Measurements from ENCODE around the gene PDSS2. TPM values are rescaled to one million over a fixed set of nuclear protein-coding genes. Genes with fewer than 3 reads are reported as not detected.
A peak's percentile ranks its signal among the peaks of the same experiment; 100 is the strongest.
"Not testable (repeated sequence)": the region's sequence is repeated elsewhere in the genome, so short reads cannot be mapped to it uniquely, and the experiment has no call there.

The PDSS2 gene
- total RNA-seq, 1 experiment from 2014 or later = 16.3 TPM

DNA sequence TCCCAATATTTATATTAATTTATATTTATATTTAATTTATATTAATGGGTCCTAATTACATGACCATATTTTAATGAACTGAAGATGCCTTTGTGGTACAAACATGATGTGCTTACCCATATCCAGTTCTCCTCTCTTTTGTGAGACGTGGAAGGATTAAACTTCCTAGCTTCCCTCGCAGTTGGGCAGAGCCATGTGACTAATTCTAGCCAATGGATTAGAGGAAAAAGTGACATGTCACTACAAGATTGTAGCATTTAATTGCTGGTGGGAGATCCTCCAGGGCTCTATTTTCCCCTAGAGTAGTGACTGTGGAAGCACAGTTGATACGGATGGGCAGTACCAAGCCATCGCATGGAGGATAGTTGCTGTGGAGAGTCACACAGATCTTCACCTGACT lies 25.8 kb upstream of the PDSS2 start:
- no peak overlapping the region for H3K4me3 ChIP-seq (ENCODE audit: low read length)

DNA sequence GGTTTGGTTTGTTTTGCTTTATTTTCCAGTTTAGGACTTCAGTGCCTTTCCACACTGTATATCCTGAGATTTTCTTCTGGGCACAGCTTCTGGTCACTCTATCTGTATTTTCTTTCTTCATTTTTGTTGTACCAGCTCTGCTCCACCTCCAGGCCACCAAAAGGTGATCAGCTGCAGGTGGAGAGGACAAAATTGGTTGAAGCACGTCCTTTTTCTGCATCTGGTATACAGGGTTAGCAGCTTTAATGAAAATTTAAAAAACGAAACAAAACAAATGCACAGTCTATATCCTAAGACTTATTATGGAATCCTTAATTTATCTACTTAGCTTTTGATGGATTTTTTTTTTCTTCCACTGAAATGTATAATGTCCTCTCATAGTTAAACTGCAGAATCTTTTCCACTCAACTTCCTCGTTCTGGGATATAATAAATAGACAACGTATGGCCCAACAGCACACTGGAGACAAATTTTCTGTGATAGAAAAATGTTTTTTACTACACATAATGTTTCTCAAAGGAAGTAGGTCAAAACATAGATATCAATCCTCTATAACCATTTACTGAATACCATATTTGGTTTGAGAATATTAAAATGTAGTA lies 19.8 kb upstream of the PDSS2 start:
- no peak overlapping the region for H2AFZ ChIP-seq (ENCODE audit: low read length)
- no peak overlapping the region for H3K27ac ChIP-seq (ENCODE audit: low read length)
- H3K36me3 ChIP-seq (ENCODE audit: insufficient read depth, low read length) = no peaks in the 10 kb centered on the region
- no peaks in the 10 kb centered on the region for H4K20me1 ChIP-seq (ENCODE audit: insufficient read depth, low read depth, low read length)
- H3K9ac ChIP-seq (ENCODE audit: low read length) = no peak overlapping the region
- H3K79me2 ChIP-seq (ENCODE audit: low read length) = no peaks in the 10 kb centered on the region
- no peaks in the 10 kb centered on the region for H3K9me3 ChIP-seq (ENCODE audit: low read length)
- H3K4me3 ChIP-seq (ENCODE audit: low read length) = no peak overlapping the region
- H3K27me3 ChIP-seq (ENCODE audit: low read length) = no peaks in the 10 kb centered on the region
- no peak for DNase-seq
- H3K9me2 ChIP-seq (replicated peaks; ENCODE audit: insufficient read depth, low read length) = no peaks in the 10 kb centered on the region
- H3K4me1 ChIP-seq (ENCODE audit: low read length) = peaks cover 5% of the 10 kb centered on the region
- no peak overlapping the region for H3K4me2 ChIP-seq (ENCODE audit: low read depth, low read length, poor library complexity, severe bottlenecking)

More for the DNA sequence above, 25.8 kb upstream of the PDSS2 start:
- Histone ChIP-seq H3K27ac (ENCODE audit: low read length) (no peak overlapping the region), H3K36me3 (ENCODE audit: insufficient read depth, low read length) (no peaks in the 10 kb centered on the region), H3K4me2 (ENCODE audit: low read depth, low read length, poor library complexity, severe bottlenecking) (no peak overlapping the region), H2AFZ (ENCODE audit: low read length) (no peak overlapping the region), H3K9me2 (replicated peaks; ENCODE audit: insufficient read depth, low read length) (no peaks in the 10 kb centered on the region), H4K20me1 (ENCODE audit: insufficient read depth, low read depth, low read length) (no peaks in the 10 kb centered on the region), H3K9me3 (ENCODE audit: low read length) (no peaks in the 10 kb centered on the region), H3K79me2 (ENCODE audit: low read length) (no peaks in the 10 kb centered on the region), H3K4me1 (ENCODE audit: low read length) (peaks cover 13% of the 10 kb centered on the region), H3K27me3 (ENCODE audit: low read length) (no peaks in the 10 kb centered on the region), H3K9ac (ENCODE audit: low read length) (no peak overlapping the region)
- DNase-seq = no peak

DNA sequence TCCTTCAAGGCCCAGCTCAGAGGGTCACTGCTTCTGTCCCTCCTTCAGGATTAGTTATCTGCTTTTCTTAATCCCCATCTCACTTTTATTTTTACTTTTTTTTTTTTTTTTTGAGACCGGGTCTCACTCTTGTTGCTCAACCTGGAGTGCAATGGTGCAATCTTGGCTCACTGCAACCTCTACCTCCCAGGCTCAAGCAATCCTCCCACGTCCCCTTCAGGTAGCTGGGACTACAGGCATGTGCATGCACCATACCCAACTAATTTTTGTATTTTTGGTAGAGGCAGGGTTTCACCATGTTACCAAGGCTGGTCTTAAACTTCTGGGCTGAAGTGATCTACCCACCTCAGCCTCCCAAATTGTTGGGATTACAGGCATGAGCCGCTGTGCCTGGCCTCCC lies 16.5 kb upstream of the PDSS2 start:
- not testable (repeated sequence) for H3K27me3 ChIP-seq (ENCODE audit: low read length); DNase-seq; H3K4me2 ChIP-seq (ENCODE audit: low read depth, low read length, poor library complexity, severe bottlenecking); H3K79me2 ChIP-seq (ENCODE audit: low read length); H3K9ac ChIP-seq (ENCODE audit: low read length); H3K4me1 ChIP-seq (ENCODE audit: low read length); H4K20me1 ChIP-seq (ENCODE audit: insufficient read depth, low read depth, low read length); H3K4me3 ChIP-seq (ENCODE audit: low read length); H3K36me3 ChIP-seq (ENCODE audit: insufficient read depth, low read length); H3K9me3 ChIP-seq (ENCODE audit: low read length); H2AFZ ChIP-seq (ENCODE audit: low read length); H3K9me2 ChIP-seq (replicated peaks; ENCODE audit: insufficient read depth, low read length); H3K27ac ChIP-seq (ENCODE audit: low read length)

DNA sequence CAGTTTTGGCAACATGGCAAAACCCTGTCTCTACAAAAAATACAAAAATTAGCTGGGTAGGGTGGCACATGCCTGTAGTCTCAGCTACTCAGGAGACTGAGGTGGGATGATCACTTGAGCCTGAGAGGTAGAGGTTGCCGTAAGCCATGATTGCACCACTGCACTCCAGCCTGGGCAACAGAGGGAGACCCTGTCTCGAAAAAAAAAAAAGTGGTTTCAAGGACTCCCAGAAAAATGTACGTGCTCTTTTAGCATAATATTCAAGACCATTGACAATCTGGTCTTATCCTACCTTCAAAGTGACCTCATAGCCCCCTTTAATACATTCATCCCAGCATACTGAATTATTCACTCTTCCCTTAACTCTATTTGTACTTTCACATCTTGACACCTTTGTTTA lies 16.0 kb upstream of the PDSS2 start:
- not testable (repeated sequence) for H2AFZ ChIP-seq (ENCODE audit: low read length); H3K79me2 ChIP-seq (ENCODE audit: low read length); H3K27ac ChIP-seq (ENCODE audit: low read length); H3K4me3 ChIP-seq (ENCODE audit: low read length); H4K20me1 ChIP-seq (ENCODE audit: insufficient read depth, low read depth, low read length); H3K9me2 ChIP-seq (replicated peaks; ENCODE audit: insufficient read depth, low read length); H3K27me3 ChIP-seq (ENCODE audit: low read length); H3K36me3 ChIP-seq (ENCODE audit: insufficient read depth, low read length); H3K9me3 ChIP-seq (ENCODE audit: low read length); H3K4me1 ChIP-seq (ENCODE audit: low read length); DNase-seq; H3K9ac ChIP-seq (ENCODE audit: low read length); H3K4me2 ChIP-seq (ENCODE audit: low read depth, low read length, poor library complexity, severe bottlenecking)

DNA sequence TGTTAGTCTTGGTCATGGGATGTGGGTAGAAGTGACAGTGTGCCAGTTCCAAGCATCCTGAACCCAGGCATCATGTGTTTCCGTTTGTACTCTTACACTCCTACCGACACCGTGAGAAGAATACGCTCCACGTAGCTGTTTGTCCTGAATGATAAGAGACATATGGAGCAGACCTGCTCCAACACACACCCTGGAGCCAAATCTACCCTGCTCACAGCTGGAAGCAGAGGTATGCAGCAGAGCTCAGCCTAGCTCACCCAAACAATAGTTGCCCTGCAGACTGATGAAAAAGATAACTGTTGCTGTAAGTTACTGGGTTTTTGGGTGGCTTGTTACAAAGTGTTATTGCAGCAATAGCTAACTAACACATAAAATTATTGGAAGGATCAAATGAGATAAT lies 14.3 kb upstream of the PDSS2 start:
- no peak for DNase-seq
- Histone ChIP-seq H3K4me2 (ENCODE audit: low read depth, low read length, poor library complexity, severe bottlenecking) (no peak overlapping the region), H4K20me1 (ENCODE audit: insufficient read depth, low read depth, low read length) (no peaks in the 10 kb centered on the region), H2AFZ (ENCODE audit: low read length) (no peak overlapping the region), H3K4me3 (ENCODE audit: low read length) (no peak overlapping the region), H3K9me2 (replicated peaks; ENCODE audit: insufficient read depth, low read length) (no peaks in the 10 kb centered on the region), H3K27me3 (ENCODE audit: low read length) (no peaks in the 10 kb centered on the region), H3K27ac (ENCODE audit: low read length) (no peak overlapping the region), H3K9ac (ENCODE audit: low read length) (no peak overlapping the region), H3K36me3 (ENCODE audit: insufficient read depth, low read length) (no peaks in the 10 kb centered on the region), H3K4me1 (ENCODE audit: low read length) (no peaks in the 10 kb centered on the region), H3K9me3 (ENCODE audit: low read length) (no peaks in the 10 kb centered on the region), H3K79me2 (ENCODE audit: low read length) (no peaks in the 10 kb centered on the region)

DNA sequence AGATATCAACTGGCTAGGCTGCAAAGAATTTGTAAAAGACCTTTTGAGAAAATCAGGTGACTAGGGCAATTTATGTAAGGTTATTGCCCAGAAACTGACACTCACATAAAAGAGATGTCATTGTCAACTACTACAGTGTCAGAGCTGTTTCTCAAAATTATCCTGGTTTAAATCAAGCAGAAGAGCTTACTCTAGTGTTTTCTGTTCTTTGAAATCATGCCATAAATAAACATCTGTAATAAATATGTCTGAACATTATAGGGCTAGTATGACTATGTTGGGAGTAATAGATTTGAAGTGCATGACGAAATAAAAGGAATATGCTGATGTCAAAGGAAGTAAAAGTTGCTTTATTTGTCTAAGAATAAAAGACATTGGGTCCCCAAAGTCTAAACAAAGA lies 11.0 kb upstream of the PDSS2 start:
- H3K9ac ChIP-seq (ENCODE audit: low read length) = no peak overlapping the region
- peaks cover 15% of the 10 kb centered on the region for H3K4me1 ChIP-seq (ENCODE audit: low read length)
- H3K27ac ChIP-seq (ENCODE audit: low read length) = no peak overlapping the region
- no peak overlapping the region for H3K4me2 ChIP-seq (ENCODE audit: low read depth, low read length, poor library complexity, severe bottlenecking)
- no peaks in the 10 kb centered on the region for H4K20me1 ChIP-seq (ENCODE audit: insufficient read depth, low read depth, low read length)
- H3K9me2 ChIP-seq (replicated peaks; ENCODE audit: insufficient read depth, low read length) = no peaks in the 10 kb centered on the region
- H2AFZ ChIP-seq (ENCODE audit: low read length) = no peak overlapping the region
- DNase-seq = no peak
- no peaks in the 10 kb centered on the region for H3K27me3 ChIP-seq (ENCODE audit: low read length)
- H3K79me2 ChIP-seq (ENCODE audit: low read length) = no peaks in the 10 kb centered on the region
- H3K9me3 ChIP-seq (ENCODE audit: low read length) = no peaks in the 10 kb centered on the region
- no peak overlapping the region for H3K4me3 ChIP-seq (ENCODE audit: low read length)
- no peaks in the 10 kb centered on the region for H3K36me3 ChIP-seq (ENCODE audit: insufficient read depth, low read length)

DNA sequence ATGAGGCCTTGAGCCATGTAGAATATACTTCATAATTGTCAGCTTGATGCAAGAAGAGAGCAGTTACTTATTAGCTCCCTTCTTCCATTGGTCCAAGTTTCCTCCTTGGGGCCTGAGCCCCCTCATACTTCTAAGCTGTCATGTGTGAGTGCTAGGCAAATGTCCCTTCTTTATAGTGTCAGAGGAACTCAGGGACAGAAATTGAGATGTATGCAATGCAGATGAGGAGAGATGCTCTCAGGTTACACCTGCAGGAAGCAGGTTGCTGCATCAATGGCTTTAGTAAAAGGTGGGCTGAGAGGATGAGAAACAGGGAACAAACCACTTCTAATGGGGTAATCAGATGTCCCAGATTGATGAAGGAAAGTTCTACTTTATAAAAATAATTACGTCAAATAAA lies 6.7 kb upstream of the PDSS2 start:
- Histone ChIP-seq H3K4me3 (ENCODE audit: low read length) (peak overlapping the region; percentile 1; the same call in 1 of the 2 replicates), H3K79me2 (ENCODE audit: low read length) (no peaks in the 10 kb centered on the region), H3K9me3 (ENCODE audit: low read length) (no peaks in the 10 kb centered on the region), H3K27me3 (ENCODE audit: low read length) (no peaks in the 10 kb centered on the region), H2AFZ (ENCODE audit: low read length) (peak overlapping the region; percentile 87), H3K27ac (ENCODE audit: low read length) (peak overlapping the region; percentile 54), H3K9me2 (replicated peaks; ENCODE audit: insufficient read depth, low read length) (no peaks in the 10 kb centered on the region), H4K20me1 (ENCODE audit: insufficient read depth, low read depth, low read length) (no peaks in the 10 kb centered on the region), H3K36me3 (ENCODE audit: insufficient read depth, low read length) (no peaks in the 10 kb centered on the region), H3K4me2 (ENCODE audit: low read depth, low read length, poor library complexity, severe bottlenecking) (peak overlapping the region; percentile 50), H3K4me1 (ENCODE audit: low read length) (peaks cover 16% of the 10 kb centered on the region), H3K9ac (ENCODE audit: low read length) (peak overlapping the region; percentile 30)
- DNase-seq = peak; percentile 66

DNA sequence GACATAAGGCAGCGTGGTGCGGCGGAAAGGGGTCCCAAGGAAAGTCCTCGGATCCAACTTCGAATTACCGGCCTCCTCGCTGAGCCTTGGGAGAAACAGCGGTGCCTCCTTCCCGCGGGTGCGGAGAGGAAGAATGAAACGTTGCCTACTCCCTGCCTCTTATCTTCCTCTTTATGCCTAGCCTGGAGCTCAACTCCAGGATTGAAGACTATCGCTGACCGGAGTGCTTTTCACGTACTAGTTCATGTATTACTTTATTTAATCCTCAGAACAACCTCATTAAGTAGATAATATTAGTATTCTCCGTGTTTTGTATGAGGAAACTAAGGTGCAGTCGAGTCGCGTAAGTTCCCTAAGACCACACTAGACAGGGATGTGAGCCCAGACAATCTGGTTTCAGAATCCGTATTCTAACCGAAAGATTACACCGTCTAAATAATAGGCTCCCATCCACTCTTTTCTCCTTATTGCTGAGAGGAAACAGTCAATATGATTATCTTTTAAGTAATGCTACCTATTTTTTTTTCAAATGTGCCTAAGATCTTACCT lies 793 bp upstream of the PDSS2 start:
- H2AFZ ChIP-seq (ENCODE audit: low read length) = peak overlapping the region; percentile 83
- H3K27ac ChIP-seq (ENCODE audit: low read length) = peak overlapping the region; percentile 31
- no peaks in the 10 kb centered on the region for H4K20me1 ChIP-seq (ENCODE audit: insufficient read depth, low read depth, low read length)
- no peaks in the 10 kb centered on the region for H3K36me3 ChIP-seq (ENCODE audit: insufficient read depth, low read length)
- peak overlapping the region; percentile 96 for H3K4me3 ChIP-seq (ENCODE audit: low read length)
- H3K9ac ChIP-seq (ENCODE audit: low read length) = peak overlapping the region; percentile 81
- no peaks in the 10 kb centered on the region for H3K9me3 ChIP-seq (ENCODE audit: low read length)
- no peaks in the 10 kb centered on the region for H3K27me3 ChIP-seq (ENCODE audit: low read length)
- H3K4me2 ChIP-seq (ENCODE audit: low read depth, low read length, poor library complexity, severe bottlenecking) = peak overlapping the region; percentile 96
- peaks cover 34% of the 10 kb centered on the region for H3K79me2 ChIP-seq (ENCODE audit: low read length)
- no peak for DNase-seq
- H3K9me2 ChIP-seq (replicated peaks; ENCODE audit: insufficient read depth, low read length) = no peaks in the 10 kb centered on the region
- H3K4me1 ChIP-seq (ENCODE audit: low read length) = peaks cover 24% of the 10 kb centered on the region
